PFSK-1 (cell line): Measurements from ENCODE around the gene EGF. TPM values are rescaled to one million over a fixed set of nuclear protein-coding genes. Genes with fewer than 3 reads are reported as not detected.

Experiments used
- FOXP2 ChIP-seq: optimal IDR thresholded peaks from 2 replicates; pipeline ENCODE3; 2011; ENCODE audit warnings: borderline replicate concordance, control low read depth, inconsistent platforms; ENCODE audit not compliant: insufficient read depth; ENCODE audit errors: extremely low read length, extremely low read depth
- POLR2AphosphoS5 ChIP-seq: IDR thresholded peaks from 2 replicates; pipeline ENCODE4 v1.6.1; 2012; ENCODE audit warnings: low read depth, mild to moderate bottlenecking, control low read depth, low read length, moderate library complexity
- SIN3A ChIP-seq: IDR thresholded peaks from 2 replicates; pipeline ENCODE4 v1.6.1; 2012; ENCODE audit warnings: mild to moderate bottlenecking, low read length, moderate library complexity, borderline replicate concordance; ENCODE audit not compliant: insufficient read depth
- TAF1 ChIP-seq: IDR thresholded peaks from 2 replicates; pipeline ENCODE4 v1.6.1; 2012; ENCODE audit warnings: low read length, control low read depth, borderline replicate concordance; ENCODE audit not compliant: insufficient read depth
- polyA plus RNA-seq: library from polyadenylated mRNA; unstranded; fragments of >200 nt; gene quantifications from one replicate; pipeline ENCODE4 v1.2.1, GENCODE V29; 2012; ENCODE audit warnings: low read depth, missing spikeins; ENCODE audit not compliant: insufficient read length
- TF ChIP-seq, protein P1 (sequence below), 2 experiments: IDR thresholded peaks; 2 replicates each; pipeline versions ENCODE4 v1.6.1 to v1.8.0; 2011 to 2012; ENCODE audit warnings: low read depth in 2 of 2, low read length in 2 of 2, control low read depth in 1 of 2, inconsistent platforms in 1 of 2, mild to moderate bottlenecking in 1 of 2, moderate library complexity in 1 of 2; ENCODE audit not compliant: insufficient read depth in 1 of 2

The EGF gene
- polyA plus RNA-seq: 1.9 TPM

DNA sequence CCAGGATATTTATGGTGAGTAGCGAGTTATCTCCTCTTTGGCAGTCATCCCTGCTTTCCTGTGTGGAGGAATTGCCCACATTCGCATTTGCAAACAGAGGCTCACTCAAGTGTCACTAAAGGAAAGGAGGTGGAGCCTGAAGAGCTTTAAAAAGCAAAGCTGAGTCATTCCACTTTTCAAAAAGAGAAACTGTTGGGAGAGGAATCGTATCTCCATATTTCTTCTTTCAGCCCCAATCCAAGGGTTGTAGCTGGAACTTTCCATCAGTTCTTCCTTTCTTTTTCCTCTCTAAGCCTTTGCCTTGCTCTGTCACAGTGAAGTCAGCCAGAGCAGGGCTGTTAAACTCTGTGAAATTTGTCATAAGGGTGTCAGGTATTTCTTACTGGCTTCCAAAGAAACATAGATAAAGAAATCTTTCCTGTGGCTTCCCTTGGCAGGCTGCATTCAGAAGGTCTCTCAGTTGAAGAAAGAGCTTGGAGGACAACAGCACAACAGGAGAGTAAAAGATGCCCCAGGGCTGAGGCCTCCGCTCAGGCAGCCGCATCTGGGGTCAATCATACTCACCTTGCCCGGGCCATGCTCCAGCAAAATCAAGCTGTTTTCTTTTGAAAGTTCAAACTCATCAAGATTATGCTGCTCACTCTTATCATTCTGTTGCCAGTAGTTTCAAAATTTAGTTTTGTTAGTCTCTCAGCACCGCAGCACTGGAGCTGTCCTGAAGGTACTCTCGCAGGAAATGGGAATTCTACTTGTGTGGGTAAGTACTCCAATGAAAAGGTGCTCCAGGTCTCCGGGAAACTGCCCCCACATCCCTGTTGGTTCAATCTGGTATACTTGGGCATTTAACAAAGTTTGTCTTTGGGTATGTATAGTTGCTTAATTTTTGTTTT, at the start of gene EGF:
TSS of gene EGF (plus strand) at position 178 of the 890 bp plus-strand sequence. CDS start at position 631, 453 bp downstream.
- TF ChIP-seq, protein P1, sequence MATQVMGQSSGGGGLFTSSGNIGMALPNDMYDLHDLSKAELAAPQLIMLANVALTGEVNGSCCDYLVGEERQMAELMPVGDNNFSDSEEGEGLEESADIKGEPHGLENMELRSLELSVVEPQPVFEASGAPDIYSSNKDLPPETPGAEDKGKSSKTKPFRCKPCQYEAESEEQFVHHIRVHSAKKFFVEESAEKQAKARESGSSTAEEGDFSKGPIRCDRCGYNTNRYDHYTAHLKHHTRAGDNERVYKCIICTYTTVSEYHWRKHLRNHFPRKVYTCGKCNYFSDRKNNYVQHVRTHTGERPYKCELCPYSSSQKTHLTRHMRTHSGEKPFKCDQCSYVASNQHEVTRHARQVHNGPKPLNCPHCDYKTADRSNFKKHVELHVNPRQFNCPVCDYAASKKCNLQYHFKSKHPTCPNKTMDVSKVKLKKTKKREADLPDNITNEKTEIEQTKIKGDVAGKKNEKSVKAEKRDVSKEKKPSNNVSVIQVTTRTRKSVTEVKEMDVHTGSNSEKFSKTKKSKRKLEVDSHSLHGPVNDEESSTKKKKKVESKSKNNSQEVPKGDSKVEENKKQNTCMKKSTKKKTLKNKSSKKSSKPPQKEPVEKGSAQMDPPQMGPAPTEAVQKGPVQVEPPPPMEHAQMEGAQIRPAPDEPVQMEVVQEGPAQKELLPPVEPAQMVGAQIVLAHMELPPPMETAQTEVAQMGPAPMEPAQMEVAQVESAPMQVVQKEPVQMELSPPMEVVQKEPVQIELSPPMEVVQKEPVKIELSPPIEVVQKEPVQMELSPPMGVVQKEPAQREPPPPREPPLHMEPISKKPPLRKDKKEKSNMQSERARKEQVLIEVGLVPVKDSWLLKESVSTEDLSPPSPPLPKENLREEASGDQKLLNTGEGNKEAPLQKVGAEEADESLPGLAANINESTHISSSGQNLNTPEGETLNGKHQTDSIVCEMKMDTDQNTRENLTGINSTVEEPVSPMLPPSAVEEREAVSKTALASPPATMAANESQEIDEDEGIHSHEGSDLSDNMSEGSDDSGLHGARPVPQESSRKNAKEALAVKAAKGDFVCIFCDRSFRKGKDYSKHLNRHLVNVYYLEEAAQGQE (IDR thresholded peaks at IDR 0.05; ENCODE audit: insufficient read depth in 1 of 2, low read depth in 2 of 2, low read length in 2 of 2): 0 out of 4 replicates have a peak, but pooled peaks of 1 of the 2 experiments have one; percentile 46
- TF ChIP-seq POLR2AphosphoS5: no peak

DNA sequence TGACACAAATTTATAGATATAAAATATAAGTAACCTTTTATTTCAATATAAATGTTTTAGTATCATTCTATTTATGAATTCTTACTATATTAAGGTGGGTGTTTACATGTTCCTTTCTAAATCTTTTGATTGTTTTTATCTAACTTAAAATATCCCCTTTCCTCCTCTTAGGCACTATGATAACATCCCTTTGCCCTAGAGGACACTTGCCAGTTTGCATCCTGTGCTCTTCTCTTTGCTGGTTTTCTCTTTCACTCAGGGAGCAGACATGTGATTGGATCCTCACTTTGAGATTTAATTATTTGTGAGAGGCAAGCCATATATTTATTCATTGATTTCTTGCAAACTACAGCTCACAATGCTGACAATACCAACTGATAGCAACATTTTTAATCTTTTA, 48.5 kb upstream of the EGF start:
- no peak for TF ChIP-seq TAF1
- TF ChIP-seq SIN3A: no peak
- TF ChIP-seq, protein P1 (IDR thresholded peaks at IDR 0.05; ENCODE audit: insufficient read depth in 1 of 2, low read depth in 2 of 2, low read length in 2 of 2): no peak
- TF ChIP-seq FOXP2: no peak
- TF ChIP-seq POLR2AphosphoS5: no peak

DNA sequence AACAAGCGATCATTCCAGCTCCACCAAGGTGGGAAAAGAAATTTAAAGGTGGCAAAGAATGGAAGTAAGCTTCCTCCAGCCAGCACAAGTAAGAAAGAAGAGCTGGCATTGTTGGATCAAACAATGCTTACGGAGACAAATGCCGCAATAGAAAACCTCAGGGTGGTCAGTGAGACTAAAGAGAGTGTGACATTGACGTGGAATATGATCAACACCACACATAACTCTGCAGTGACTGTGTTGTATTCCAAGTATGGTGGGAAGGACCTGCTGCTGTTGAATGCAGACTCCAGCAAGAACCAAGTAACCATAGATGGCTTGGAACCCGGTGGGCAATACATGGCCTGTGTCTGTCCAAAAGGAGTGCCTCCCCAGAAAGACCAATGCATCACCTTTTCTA, 42.6 kb upstream of the EGF start:
- TF ChIP-seq FOXP2 (no peak), SIN3A (no peak)

DNA sequence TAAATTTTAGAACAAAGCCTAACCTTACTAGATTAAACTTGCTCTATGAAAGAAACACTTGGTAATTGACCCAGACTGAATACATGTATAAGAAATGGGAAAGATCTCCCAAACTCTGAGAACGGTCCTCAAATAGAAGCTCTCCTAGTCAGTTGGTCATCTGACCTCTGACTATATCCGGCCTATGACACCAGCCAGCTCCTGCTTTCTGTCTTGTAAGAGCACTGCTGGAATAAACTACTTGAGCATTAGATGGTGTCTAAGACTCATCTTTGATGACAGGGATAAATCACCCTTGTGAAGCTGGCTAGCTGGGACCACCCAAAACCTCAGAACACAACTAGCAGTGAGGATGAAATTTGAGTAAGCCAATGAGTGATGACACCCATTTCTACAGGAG, 40.6 kb upstream of the EGF start:
- TF ChIP-seq, protein P1 (IDR thresholded peaks at IDR 0.05; ENCODE audit: insufficient read depth in 1 of 2, low read depth in 2 of 2, low read length in 2 of 2): no peak
- TF ChIP-seq FOXP2 (no peak), TAF1 (no peak), POLR2AphosphoS5 (no peak), SIN3A (no peak)

DNA sequence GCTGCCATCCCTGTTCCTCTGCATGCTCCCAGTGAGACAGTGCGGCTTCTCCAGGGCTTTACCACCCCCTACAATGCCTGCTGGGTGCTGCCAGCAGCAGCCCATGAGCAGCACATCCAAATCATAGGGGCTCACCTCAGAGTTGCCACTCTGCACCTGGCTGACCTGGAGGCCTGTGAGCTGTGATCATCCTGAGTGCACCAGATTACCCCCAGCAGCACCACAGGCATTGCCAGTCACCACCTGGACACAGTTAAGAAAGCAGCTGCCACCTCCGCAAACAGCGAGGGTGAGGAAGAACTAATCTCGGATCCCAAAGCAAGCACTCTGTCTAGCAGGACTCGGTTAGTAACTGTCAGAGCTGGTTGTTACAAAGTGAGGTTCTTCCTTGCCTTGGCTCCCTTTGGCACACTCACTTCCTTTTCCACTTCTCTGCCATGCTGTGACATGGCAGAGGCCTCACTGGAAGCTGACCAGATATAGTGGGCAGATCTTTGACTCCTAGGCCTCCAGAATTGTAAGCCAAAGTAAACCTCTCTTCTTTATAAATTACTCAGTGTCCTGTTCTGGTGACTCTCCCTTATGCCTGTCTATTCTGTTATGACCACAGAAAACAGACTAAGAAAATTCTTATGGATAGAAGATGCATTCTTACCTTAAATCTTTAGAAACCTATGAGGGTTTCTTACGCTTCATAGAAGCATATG, 39.6 kb upstream of the EGF start:
- TF ChIP-seq FOXP2: no peak
- TF ChIP-seq TAF1: no peak
- TF ChIP-seq, protein P1 (IDR thresholded peaks at IDR 0.05; ENCODE audit: insufficient read depth in 1 of 2, low read depth in 2 of 2, low read length in 2 of 2): no peak
- TF ChIP-seq SIN3A: no peak
- no peak for TF ChIP-seq POLR2AphosphoS5
